ENCODE measurements around the gene ROBO4. TPM values are rescaled to one million over a fixed set of nuclear protein-coding genes. Genes with fewer than 3 reads are reported as not detected.

Gene ROBO4
- total and polyA plus RNA-seq, 2 of the 13 experiments (the other 11 are each of a cell fraction or from before 2014, with no cell fraction given): 0.07 to 1.1 TPM

DNA sequence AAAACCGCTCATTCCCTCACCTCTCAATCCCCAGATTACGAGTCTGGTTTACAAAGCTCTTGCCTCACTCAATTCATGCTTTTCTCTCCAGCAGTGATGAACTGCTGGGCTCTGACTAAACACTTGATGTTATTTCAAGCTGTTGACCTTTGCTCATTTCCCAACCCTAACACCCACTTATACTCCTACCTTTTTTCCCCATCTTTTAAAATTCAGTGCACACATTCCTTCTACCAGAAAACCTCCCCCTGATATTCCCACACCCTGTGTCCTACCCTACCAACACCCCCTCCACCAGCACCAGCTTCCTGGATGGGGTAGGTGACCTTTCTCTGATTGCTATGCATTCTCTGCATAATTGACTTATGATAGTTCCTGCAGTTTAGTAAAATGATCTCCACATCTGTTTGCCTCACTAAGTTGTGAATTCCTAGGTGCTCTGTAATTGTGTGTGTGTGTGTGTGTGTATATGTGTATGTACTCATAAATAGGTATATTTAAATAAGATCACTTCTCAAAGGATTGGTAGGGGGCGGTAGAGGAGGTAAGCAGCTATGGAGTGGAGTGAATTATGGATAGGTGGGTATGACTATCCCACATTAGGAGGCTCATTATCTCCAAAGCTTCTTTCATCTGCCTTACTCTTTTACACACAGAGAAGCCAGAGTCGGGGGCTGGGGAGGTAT, 37.3 kb upstream of the ROBO4 start (continued):
- TF ChIP-seq, protein P1, sequence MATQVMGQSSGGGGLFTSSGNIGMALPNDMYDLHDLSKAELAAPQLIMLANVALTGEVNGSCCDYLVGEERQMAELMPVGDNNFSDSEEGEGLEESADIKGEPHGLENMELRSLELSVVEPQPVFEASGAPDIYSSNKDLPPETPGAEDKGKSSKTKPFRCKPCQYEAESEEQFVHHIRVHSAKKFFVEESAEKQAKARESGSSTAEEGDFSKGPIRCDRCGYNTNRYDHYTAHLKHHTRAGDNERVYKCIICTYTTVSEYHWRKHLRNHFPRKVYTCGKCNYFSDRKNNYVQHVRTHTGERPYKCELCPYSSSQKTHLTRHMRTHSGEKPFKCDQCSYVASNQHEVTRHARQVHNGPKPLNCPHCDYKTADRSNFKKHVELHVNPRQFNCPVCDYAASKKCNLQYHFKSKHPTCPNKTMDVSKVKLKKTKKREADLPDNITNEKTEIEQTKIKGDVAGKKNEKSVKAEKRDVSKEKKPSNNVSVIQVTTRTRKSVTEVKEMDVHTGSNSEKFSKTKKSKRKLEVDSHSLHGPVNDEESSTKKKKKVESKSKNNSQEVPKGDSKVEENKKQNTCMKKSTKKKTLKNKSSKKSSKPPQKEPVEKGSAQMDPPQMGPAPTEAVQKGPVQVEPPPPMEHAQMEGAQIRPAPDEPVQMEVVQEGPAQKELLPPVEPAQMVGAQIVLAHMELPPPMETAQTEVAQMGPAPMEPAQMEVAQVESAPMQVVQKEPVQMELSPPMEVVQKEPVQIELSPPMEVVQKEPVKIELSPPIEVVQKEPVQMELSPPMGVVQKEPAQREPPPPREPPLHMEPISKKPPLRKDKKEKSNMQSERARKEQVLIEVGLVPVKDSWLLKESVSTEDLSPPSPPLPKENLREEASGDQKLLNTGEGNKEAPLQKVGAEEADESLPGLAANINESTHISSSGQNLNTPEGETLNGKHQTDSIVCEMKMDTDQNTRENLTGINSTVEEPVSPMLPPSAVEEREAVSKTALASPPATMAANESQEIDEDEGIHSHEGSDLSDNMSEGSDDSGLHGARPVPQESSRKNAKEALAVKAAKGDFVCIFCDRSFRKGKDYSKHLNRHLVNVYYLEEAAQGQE (IDR thresholded peaks at IDR 0.05; ENCODE audit: borderline replicate concordance in 1 of 2, low read depth in 1 of 2, low read length in 2 of 2): 0 out of 4 replicates have a peak, but pooled peaks of 1 of the 2 experiments have one; percentile 1
- TF ChIP-seq SRF (IDR thresholded peaks at IDR 0.05; ENCODE audit: low read depth, low read length) (no peak), ZC3H4 (CRISPR knock-in tag; IDR thresholded peaks at IDR 0.05; ENCODE audit: borderline replicate concordance) (no peak), RFX1 (IDR thresholded peaks at IDR 0.05) (no peak), ZZZ3 (CRISPR knock-in tag; IDR thresholded peaks at IDR 0.05; ENCODE audit: borderline replicate concordance) (no peak), ZNF430 (CRISPR knock-in tag; IDR thresholded peaks at IDR 0.05) (no peak), NR3C1 (CRISPR knock-in tag; IDR thresholded peaks at IDR 0.05) (no peak), KLF13 (CRISPR knock-in tag; IDR thresholded peaks at IDR 0.05) (no peak), ONECUT2 (CRISPR knock-in tag; IDR thresholded peaks at IDR 0.05) (no peak), ASH2L (IDR thresholded peaks at IDR 0.05; ENCODE audit: insufficient read length, low read depth, low read length) (peak; percentile 49), ZNF775 (CRISPR knock-in tag; IDR thresholded peaks at IDR 0.05; ENCODE audit: borderline replicate concordance) (no peak), JUND (CRISPR knock-in tag; IDR thresholded peaks at IDR 0.05) (no peak), ATF7-NPFF (CRISPR knock-in tag; IDR thresholded peaks at IDR 0.05; ENCODE audit: low read depth) (no peak), ZNF20 (CRISPR knock-in tag; IDR thresholded peaks at IDR 0.05) (no peak), MLLT10 (CRISPR knock-in tag; IDR thresholded peaks at IDR 0.05) (no peak)
- TF ChIP-seq, protein P2, sequence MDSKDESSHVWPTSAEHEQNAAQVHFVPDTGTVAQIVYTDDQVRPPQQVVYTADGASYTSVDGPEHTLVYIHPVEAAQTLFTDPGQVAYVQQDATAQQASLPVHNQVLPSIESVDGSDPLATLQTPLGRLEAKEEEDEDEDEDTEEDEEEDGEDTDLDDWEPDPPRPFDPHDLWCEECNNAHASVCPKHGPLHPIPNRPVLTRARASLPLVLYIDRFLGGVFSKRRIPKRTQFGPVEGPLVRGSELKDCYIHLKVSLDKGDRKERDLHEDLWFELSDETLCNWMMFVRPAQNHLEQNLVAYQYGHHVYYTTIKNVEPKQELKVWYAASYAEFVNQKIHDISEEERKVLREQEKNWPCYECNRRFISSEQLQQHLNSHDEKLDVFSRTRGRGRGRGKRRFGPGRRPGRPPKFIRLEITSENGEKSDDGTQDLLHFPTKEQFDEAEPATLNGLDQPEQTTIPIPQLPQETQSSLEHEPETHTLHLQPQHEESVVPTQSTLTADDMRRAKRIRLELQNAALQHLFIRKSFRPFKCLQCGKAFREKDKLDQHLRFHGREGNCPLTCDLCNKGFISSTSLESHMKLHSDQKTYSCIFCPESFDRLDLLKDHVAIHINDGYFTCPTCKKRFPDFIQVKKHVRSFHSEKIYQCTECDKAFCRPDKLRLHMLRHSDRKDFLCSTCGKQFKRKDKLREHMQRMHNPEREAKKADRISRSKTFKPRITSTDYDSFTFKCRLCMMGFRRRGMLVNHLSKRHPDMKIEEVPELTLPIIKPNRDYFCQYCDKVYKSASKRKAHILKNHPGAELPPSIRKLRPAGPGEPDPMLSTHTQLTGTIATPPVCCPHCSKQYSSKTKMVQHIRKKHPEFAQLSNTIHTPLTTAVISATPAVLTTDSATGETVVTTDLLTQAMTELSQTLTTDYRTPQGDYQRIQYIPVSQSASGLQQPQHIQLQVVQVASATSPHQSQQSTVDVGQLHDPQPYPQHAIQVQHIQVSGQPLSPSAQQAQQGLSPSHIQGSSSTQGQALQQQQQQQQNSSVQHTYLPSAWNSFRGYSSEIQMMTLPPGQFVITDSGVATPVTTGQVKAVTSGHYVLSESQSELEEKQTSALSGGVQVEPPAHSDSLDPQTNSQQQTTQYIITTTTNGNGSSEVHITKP (CRISPR knock-in tag; IDR thresholded peaks at IDR 0.05; ENCODE audit: low read depth): no peak
- TF ChIP-seq, protein P3, sequence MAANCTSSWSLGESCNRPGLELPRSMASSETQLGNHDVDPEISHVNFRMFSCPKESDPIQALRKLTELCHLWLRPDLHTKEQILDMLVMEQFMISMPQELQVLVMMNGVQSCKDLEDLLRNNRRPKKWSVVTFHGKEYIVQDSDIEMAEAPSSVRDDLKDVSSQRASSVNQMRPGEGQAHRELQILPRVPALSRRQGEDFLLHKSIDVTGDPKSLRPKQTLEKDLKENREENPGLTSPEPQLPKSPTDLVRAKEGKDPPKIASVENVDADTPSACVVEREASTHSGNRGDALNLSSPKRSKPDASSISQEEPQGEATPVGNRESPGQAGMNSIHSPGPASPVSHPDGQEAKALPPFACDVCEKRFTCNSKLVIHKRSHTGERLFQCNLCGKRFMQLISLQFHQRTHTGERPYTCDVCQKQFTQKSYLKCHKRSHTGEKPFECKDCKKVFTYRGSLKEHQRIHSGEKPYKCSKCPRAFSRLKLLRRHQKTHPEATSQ (CRISPR knock-in tag; IDR thresholded peaks at IDR 0.05; ENCODE audit: borderline replicate concordance): no peak
- TF ChIP-seq, protein P4, sequence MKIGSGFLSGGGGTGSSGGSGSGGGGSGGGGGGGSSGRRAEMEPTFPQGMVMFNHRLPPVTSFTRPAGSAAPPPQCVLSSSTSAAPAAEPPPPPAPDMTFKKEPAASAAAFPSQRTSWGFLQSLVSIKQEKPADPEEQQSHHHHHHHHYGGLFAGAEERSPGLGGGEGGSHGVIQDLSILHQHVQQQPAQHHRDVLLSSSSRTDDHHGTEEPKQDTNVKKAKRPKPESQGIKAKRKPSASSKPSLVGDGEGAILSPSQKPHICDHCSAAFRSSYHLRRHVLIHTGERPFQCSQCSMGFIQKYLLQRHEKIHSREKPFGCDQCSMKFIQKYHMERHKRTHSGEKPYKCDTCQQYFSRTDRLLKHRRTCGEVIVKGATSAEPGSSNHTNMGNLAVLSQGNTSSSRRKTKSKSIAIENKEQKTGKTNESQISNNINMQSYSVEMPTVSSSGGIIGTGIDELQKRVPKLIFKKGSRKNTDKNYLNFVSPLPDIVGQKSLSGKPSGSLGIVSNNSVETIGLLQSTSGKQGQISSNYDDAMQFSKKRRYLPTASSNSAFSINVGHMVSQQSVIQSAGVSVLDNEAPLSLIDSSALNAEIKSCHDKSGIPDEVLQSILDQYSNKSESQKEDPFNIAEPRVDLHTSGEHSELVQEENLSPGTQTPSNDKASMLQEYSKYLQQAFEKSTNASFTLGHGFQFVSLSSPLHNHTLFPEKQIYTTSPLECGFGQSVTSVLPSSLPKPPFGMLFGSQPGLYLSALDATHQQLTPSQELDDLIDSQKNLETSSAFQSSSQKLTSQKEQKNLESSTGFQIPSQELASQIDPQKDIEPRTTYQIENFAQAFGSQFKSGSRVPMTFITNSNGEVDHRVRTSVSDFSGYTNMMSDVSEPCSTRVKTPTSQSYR (CRISPR knock-in tag; IDR thresholded peaks at IDR 0.05; ENCODE audit: borderline replicate concordance): 0 out of 2 replicates have a peak, but pooled peaks have one; percentile 5

Data from HepG2 (cell line).